NCI-H2029 (cell line): Measurements from ENCODE around the gene S100A5.
A peak's percentile ranks its signal among the peaks of the same experiment; 100 is the strongest.
"Not testable (repeated sequence)": the region's sequence is repeated elsewhere in the genome, so short reads cannot be mapped to it uniquely, and the experiment has no call there.

Experiments
- DNase-seq: peaks from one replicate; lab custom pipeline; 2025; lab: John Stamatoyannopoulos, UW

The S100A5 gene

DNA sequence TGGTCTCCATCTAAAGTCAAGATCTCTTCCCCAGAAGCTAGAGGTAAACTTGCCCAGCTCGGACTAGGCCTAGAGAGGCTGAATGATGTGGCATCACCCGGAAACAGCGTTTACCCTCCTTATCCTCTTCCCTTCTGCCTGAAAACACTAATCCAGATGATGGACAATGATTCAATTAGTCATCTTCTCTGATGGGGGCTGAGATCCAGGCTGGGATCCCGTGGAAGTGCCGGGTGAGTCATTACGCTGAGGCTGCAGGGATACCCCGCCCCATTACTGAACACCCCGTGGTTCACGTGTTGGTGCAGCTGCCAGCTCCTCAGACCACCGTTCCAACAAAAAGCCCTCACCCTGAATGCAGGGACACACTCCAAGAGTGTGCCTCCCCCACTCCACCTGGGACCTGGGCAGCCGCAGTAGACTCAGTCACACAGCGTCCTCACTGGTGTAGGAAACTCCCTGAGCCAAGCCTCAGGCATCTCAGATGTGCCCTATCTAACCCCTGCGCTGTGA is 7.0 kb downstream of the S100A5 start:
- no peak for DNase-seq

DNA sequence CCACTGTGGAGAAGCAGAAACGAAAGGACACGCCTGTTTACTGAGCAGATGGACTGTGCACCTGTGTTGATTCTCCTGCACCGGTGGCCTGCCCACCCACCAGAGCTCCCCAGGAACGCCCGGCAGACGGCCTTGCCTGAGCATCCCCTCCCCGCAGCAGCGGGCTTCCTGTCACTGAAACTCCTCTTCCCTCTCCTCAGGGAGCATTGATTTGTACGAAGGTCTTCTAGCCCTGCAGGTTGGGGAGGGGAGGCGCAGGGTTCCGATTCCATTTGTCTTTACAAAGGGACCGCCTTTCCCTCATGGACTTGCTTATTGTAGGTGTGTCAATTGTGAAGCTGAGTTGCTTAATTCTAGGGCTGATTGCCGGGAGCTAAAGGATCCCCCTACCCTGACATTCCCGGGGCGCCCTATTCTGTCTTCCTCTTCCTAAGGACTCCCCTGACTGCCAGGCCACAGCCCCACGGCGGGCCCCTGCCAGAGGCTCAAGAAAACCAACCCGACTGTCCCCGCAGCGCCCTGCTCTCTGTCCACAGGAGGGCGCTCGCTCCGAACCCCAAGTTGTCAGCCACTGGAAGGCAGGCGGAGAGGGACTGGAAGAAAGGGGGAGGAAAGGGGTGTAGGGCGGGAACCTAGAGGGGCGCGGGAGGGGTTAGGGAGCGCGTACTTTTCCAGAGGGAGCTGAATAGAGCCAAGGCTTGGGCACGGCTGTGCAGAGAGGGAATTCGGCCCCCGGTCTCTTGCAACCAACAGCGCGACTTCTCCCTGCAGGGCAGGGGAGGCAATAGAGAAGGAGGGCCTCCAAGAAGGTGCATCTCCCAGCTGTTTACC is 7.8 kb downstream of the S100A5 start:
- peak; percentile 39 for DNase-seq

DNA sequence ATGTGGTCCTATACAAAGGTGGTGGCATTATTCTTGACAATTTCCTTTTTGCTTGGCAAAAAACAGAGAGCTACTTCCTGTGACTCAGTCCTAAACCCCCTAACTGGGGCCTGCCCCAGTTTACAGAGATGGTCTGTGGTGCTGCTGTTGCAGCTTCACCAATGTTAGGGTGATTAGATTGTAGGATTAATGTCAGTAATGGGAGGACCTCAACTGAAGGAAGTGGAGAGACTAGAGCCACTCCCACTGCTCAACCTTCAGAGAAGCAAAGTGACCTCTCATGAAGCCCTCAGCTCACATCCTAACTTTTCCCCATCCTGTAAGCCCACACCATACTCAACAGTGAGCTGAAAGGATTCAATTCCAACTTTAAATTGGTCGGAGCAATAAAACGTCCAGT is 8.6 kb downstream of the S100A5 start:
- no peak for DNase-seq

DNA sequence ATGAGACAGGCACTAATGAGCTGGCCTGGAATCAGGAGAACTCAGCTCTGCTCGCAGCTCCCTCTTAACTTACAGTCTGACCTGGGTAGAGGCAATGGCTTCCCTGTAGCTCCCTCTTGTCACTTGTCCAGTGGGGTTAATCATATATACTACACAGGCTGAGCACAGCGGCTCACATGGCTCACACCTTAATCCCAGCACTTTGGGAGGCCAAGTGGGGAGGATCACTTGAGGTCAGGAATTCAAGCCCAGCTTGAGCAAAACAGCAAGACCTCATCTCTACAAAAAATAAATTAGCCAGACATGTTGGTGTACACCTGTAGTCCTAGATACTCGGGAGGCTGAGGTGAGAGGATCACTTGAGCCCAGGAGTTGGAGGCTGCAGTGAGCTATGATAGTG is 9.1 kb downstream of the S100A5 start:
- DNase-seq, result no peak

DNA sequence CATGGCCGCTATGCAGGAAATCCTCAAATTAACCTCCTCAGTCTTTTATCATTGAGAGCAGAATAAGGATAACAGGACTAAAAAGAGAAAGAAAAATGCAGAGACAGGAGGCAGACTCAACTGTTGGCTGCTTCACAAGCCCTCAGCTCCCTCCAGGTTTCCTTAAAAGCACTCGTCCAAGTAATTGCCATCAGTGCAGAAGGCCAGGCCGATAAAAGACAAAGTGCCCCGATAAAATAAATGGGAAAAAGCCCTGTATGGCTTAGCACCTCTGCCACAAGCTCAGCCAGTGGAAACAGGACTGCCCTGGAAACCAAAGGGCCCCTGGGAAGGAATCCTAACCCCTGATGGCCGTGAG is 13.1 kb downstream of the S100A5 start:
- DNase-seq, result no peak

DNA sequence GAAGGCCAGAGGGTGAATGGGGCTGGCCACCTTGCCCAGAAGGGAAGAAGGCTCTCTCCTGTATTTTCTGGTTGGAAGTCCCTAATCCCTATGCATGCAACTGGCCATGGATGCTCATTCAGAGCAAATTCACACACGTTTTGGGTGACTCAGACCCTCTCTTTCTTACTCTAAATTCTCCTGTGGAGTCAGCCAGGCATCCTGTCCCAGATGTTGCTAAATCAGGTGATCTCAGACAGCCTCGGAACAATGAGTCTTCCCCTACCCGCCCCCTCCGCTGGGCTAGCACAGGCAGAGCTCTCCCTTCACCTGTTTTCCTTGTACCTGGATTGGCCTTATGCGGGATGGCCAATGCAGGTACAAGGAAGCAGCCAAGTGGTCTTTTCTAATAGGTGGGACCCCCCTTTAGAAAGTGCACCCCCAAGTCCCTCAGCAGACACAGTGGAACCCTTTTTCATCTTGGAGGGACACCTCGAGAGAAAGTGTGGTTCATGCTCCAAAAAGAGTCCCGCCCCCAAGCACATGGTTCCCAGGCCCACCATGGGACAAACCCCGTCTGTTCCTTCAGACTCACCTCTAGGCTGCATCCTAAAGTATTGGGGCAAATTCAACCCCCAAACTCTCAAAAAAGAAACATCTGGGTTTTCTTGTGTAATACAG is 13.6 kb downstream of the S100A5 start:
- no peak for DNase-seq

DNA sequence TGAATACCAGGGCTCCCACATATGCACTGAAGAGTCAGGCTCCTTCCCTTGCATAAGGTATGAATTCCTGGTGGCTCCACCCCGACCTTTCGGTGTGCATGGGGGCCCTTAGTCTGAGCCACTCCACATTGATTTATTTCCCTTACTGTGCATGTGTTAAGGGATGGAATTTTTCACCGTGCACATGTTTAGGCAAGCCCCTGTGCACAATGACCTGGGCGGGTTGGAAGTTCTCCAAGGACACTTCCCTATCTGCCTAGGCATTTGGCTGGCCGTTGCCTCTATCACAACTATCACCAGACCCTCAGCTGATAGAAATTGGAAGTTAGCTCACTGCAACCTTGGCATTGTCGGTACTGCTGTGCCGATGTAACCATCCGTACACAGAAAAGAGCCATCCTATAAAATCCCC is 14.6 kb downstream of the S100A5 start:
- no peak for DNase-seq

DNA sequence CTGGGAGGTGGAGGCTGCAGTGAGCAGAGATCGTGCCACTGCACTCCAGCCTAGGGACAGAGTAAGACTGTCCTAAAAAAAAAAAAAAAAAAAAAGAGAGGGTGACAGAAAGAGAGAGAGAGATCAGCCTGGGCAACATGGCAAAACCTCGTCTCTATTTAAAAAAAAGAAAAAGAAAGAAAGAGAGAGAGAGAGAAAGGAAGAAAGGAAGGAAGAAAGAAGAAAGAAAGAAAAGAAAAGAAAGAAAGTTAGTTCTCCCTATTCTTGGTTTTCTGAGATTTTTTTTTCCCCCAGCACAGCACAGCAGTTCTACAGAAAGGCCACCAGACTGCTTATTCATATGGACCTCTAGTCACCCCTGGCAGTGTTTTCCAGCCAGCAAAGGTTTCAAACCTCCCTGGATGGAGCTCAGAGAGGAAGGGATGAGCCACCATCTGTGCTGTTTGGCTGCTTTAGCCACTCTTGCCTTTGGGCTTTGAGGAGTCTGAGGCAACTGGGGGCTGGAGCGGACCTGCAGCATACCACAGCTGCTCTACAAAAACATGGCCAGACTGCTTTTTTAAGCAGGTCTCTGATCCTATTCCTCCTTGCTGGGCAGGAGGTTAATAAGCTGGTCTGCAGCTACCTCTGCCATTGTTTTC is 15.5 kb downstream of the S100A5 start:
- no peak for DNase-seq

DNA sequence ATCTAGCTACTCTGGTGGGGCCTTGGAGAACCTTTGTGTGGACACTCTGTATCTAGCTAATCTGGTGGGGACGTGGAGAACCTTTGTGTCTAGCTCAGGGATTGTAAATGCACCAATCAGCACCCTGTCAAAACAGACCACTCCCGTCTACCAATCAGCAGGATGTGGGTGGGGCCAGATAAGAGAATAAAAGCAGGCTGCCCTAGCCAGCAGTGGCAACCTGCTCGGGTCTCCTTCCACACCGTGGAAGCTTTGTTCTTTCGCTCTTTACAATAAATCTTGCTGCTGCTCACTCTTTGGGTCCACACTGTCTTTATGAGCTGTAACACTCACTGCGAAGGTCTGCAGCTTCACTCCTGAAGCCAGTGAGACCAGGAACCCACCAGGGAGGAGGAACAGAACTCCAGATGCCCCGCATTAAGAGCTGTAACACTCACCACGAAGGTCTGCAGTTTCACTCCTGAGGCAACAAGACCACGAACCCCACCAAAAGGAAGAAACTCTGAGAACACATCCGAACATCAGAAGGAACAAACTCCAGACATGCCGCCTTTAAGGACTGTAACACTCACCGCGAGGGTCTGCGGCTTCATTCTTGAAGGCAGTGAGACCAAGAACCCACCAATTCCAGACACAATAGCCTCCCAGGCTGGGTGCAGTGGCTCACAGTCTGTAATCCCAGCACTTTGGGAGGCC is 18.2 kb downstream of the S100A5 start:
- not testable (repeated sequence) for DNase-seq

DNA sequence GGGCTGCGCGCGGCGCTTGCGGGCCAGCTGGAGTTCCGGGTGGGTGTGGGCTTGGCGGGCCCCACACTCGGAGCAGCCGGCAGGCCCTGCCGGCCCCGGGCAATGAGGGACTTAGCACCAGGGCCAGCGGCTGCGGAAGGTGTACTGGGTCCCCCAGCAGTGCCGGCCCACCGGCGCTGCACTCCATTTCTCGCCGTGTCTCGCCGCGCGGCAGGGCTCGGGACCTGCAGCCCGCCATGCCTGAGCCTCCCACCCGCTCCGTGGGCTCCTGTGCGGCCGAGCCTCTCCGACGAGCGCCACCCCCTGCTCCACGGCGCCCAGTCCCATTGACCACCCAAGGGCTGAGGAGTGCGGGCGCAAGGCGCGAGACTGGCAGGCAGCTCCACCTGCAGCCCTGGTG is 18.9 kb downstream of the S100A5 start:
- DNase-seq, result not testable (repeated sequence)

DNA sequence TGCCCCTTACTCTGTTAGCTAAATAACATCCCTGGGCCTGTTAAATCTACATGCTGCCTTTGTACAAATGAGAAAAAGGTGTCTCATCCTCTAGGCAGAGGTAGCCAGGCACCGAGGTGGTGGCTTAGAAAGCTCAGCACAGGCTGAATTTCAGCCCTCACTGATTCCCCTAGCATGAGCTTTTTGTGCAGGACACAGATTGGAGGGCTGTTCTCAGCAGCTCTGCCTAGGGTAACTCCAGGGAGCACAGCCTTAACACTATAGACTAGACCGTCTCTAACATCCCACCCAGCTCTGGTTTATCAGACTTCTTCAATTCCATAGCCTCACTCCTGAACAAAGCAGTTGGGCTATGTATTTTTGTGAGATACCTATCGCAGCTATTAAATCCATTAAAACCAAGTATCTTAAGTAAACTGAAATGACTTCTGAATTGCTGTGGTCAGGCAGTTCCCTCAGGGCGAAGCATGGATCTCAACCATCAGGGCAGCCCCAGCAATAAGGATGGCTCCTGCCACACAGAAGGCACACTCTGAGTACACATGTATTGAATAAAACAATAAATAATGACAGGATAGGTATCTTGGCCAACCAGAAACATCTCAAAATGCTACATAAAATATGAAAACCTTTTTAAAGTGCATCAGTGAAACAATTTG is 19.8 kb downstream of the S100A5 start:
- no peak for DNase-seq

DNA sequence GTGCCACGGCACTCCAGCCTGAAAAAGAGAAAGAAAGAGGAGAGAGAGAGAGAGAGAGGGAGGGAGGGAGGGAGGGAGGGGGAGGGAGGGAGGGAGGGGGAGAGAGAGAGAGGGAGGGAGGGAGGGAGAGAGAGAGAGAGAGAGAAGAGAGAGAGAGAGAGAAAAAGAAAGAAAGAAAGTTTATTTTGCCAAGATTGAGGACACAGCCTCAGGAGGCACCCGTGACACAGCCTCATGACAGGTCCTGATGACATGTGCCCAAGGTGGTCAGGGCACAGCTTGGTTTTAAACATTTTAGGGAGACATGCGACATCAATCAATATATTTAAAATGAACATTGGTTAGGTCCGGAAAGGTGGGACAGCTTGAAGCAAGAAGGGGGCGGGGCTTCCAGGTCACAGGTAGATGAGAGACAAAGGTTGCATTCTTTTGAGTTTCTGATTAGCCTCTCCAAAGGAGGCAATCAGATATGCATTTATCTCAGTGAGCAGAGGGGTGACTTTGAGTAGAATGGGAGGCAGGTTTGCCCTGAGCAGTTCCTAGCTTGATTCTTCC is 20.5 kb downstream of the S100A5 start:
- not testable (repeated sequence) for DNase-seq

DNA sequence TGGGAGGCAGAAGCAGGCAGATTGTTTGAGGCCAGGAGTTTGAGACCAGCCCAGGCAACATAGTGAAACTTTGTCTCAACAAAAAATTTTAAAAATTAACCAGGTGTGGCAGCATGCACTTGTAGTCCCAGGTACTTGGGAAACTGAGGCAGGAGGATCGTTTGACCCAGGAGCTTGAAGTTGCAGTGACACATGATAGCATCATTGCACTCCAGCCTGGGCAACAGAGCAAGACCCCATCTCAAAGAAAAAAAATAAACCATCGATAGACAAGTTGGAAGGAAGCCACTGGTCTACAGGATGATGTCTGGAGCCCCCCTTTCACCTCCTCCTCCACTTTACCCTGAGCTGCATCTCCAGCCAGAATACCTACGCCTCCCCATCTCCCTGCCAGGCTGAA is 21.5 kb downstream of the S100A5 start:
- no peak for DNase-seq

DNA sequence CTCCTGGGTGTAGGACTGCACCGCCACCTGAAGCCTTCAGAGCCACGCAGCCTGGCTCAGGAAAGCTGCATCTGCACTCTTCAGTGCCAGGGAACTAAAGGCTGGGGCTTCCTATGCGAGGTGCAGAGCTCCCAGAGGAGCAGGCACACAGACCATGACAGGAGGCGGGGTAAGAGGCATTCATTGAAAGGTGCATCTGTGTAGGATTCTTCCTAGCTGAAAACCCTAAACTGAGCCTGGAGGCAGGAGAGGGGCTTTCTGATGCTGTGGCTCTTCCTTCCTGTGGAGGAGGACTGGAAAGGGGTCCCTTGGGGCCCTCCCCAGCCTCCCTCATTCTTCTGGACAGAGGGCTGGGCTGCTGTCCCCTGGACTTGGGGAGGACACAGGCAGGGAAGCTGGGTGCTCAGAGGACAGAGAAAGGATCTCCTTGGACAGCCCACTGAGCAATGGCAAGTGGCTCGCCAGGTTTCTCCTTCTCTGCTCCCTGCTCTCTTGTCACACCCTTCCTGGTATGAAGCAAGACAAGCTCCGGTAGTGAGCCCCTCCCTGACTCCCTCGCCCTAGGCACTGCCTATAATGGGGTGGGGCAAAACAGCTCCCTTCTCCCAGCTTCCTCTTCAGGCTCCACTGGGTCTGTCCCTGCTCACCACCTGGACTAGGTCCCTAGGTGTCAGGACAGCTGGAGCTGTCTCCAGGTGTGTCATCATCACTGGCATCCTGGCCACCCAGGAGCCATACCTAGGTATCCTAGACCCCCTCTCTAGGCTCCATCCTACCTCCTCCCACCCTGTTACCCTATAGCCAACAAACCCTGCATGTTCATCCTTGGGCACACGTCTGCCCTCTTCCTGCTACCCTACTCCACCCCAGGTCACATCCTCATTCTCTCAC is 25.0 kb downstream of the S100A5 start:
- DNase-seq, result peak; percentile 77

DNA sequence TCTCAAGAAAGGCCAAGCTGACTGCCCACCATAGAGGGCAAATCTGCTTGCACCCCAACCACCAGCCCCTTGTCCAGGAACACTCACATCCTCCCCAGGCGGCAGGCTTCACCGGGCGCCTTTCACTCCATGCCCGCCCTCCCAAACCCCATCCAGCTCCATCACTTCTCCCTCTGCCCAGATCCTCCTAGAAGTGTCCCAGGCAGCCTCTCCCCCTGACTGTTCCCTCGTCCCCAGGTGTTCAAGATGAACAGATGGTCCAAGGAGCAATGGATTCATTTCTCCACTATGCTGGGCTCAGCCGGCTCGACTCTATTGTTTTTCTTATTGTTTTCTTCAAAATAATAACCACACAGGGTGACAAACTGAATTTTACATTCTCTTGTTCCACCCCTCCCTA is 27.1 kb downstream of the S100A5 start:
- no peak for DNase-seq

DNA sequence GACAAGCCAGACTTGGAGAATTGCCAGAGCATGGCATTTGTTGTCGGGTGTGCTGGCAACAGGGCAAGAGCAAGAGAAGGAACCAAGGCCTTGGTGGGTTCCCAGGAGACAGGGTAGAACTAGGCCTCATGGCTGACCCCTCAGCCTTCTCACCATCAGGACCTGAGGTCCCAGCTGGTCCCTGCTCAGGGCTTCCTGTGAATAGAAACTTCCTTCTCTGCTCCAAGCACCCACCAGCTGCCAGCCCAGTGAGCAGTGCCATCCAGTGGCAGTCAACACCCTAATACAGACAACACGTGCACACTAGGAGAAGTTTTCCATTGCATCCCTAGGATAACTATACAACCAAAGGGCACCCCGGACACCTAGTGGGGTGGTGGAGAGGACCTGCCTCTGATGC is 27.7 kb downstream of the S100A5 start:
- DNase-seq, result no peak

DNA sequence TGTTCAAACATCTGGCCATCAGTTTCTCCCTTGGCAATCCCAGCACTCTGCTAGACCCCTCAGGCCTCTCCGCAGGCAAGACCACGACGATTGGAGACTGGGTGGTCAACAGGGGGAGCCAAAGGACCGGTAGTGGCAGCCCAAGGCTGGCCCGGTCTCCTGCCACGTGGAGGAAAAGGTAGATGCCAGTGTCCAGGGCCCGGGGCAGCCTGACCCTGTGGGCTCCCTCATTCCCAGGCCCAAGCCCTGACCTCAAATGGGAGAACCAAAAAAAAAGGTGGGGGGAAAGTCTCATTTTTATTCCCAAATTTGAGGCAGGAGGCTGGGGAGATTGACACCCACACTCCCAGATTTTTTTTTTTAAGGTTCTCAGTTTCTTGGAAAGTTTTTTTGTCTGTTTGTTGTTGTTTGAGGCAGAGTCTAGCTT is 29.7 kb downstream of the S100A5 start:
- peak; percentile 67 for DNase-seq

DNA sequence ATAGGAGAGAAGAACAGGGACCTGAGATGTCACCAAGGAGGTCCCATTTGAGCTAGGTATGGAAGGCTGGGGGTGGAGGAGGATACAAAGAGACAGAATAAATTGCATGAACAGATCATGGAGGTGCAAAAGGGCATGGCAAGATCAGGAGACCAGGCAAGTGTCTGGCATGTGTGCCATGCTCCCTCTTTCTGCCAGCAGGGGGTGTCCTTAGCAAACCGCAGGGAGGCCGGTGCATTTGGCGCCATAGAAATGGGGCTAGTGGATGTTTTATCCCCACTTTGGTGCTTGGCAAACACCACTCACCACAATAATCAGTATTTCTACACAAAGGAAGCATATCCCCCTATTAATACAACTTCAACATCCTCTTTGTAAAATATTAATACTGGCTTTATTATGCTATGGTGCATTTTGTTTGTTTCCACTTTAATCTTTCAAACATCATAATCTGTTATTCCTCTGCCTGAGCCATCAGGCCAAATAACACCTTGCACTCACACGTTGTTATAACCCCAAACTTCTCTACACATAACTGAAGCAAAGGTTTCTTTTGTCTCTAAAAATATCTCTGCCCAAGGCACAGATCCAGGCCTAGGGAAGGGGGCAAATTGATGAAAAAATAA is 30.9 kb downstream of the S100A5 start:
- no peak for DNase-seq

DNA sequence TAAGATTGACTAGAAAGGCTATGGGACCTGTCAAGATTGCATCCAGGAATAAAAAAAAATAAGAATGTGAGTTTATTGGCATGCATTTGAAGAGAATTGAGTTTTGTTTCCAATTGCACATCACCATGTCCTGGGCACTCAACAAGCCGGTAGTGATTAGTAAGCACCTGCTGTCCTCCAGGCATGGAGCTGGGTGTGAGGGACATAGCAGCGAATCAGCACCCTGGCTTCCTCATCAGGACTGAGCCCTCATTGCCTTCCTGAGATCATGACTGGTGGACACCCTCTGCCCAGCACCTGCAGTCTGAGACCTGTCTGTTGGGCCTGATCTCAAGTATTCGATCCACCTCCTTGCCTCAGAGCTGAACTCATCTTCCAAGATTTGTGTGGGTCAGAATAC is 31.7 kb downstream of the S100A5 start:
- DNase-seq, result no peak
